ENCODE measurements around the gene ADAMTS2.

ADAMTS2 gene

DNA sequence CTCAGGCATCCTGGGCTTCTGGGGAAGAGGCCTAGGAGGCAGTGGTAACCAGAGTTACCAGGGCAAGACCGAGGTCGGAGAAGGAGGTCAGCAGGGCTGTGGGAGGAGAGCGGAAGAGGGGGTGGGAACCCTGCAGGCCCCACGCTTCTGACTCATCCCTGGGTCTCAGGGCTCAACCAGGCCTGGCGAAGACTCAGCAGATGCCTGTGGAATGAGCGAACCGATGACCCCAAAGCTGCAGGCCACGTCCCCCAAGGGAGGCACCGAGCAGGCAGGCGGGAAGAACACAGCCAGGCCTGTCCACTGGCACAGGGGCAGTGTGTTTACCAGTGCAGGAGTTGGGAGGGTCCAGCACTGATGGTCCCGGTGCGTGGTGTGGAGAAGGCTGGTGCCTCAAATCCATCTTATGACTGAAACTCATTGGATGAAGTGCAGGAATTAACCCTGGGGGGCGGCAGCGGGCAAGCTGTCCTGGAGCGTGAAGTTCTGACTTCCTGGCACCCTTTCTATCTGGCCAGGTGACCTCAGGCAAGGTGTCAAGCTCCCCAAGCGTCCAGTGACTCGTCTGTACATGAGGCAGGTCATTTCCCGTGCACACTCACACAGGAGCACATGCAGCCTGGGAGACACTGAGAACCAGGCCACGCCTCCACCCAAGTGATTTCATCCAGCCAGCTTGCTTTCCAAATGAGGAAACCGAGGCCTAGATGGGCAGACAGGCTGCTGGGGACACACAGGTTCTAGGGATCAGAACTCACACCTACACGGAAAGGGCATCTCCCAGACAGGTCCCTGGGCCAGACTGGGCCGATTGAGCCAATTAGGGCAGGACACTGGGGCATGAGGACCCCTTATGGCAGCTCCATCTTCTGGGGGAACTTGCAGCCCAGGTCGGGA, 69.1 kb downstream of the ADAMTS2 start:
- DNase-seq: no peak

DNA sequence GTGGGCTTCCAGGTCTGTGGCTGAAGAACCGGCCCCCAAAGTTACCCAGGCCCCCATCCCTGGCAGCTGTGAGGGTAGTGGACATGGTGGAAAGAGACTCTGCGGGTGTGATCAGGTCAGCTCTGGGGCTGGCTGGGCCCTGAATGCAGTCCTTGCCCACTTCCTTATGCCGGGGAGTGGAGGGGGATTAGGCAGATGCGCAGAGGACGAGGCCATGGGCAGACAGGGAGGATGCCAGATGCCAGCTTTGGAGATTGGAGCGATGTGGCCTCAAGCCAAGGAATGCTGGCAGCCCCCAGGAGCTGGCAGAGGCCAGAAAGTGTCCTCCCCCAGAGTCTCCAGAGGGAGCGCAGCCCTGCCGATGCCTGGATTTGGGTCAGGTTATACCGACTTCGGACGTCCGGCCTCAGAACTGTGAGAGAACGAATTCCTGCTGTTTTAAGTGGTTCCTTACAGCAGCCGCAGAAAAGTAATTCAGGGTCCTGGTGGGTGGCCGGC, 69.8 kb downstream of the ADAMTS2 start:
- no peak for DNase-seq

DNA sequence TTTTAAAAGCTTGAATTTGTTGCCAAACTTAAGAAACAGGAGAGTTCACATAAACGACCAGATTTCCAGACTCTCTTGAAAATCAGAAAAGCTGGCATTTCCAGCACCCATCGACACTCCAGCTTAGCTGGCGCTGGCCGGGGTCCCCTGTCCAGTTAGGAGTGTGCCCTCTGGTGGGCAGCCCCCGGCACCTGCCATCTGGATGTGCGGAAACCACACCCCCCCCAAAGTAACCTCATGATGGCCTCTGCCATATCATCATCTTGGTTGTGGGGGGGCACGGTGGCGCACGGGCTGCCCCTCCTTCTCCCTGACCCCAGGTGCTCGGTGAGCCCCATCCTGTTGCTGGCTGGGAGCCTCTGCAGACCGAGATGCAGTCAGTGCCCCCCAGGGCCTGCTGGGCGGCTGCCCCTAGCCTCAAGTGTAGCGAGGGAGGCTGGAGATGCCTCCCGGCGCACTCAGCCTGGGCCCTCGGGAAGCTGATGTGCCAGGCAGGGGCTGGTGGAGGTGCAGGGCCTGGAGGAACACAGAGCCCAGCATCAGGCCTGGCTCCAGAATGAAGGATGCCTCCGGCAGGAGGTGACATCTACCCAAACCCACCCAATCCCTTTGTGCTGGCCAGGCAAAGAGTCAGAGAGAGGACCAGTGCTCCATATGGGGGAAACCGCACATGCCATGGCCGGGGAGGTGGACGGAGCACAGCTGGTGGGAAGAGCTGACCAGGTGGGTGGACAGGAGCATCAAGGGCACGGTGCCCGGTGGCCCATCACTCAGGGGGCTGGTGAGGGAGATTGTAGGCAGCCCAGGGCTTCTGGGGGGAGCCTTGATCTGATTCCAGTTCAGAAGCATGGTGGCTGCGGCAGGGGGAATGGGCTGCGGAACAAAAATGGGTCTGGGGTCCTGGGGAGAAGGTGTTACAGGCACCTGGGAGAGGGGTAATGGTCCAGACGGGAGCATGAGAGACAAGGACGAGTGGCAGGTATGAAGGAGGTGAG, 70.6 kb downstream of the ADAMTS2 start:
- no peak for DNase-seq

DNA sequence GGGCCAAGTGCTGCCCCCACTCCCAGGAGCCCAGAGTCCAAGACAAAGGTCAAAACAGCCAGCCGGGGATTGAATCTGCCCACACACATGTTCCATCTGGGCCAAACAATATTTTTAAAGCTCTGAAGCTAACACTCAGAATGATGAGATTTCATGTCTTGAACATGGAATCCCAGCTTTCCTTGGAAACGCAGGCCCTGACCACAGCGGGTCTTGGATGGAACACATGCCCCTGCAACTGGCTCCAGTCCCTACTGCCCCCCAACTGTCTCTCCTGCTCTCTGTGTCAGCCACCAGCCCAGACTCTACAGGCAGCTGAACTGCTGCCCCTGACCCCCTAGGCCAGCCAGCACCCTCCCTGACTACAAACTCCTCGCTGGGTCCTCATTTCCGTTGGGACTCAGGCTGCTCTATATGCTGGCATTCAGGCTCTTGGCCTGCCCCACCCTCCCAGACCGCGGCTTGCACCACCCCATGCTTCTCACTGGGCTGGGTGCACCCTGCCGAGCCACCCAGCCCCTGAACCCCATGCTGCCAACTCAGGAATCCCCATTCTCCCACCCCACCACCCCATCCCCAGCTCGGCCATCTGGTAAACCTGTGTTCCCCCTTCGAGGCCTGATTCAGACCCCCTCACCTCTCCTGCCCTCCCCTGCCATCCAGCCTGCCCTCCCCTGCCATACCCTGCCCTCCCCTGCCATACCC, 71.7 kb downstream of the ADAMTS2 start:
- no peak for DNase-seq

DNA sequence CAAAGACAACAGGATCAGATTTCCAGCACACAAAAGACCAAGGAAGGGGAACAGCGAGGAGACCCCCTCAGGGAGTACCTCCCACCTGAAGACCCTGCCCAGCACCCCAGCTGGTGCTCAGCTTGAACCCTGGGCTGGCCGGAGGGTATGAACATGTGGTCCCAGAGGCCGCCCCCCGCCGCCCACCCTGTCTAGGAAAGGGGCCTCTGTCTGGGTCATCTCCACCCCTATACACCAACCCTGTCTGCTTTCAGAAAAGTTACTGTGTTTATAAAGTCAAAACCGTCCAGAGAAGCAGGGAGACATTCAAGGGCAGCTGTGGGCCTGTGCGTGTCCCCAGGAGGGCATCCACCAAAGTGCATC, 72.2 kb downstream of the ADAMTS2 start:
- no peak for DNase-seq

DNA sequence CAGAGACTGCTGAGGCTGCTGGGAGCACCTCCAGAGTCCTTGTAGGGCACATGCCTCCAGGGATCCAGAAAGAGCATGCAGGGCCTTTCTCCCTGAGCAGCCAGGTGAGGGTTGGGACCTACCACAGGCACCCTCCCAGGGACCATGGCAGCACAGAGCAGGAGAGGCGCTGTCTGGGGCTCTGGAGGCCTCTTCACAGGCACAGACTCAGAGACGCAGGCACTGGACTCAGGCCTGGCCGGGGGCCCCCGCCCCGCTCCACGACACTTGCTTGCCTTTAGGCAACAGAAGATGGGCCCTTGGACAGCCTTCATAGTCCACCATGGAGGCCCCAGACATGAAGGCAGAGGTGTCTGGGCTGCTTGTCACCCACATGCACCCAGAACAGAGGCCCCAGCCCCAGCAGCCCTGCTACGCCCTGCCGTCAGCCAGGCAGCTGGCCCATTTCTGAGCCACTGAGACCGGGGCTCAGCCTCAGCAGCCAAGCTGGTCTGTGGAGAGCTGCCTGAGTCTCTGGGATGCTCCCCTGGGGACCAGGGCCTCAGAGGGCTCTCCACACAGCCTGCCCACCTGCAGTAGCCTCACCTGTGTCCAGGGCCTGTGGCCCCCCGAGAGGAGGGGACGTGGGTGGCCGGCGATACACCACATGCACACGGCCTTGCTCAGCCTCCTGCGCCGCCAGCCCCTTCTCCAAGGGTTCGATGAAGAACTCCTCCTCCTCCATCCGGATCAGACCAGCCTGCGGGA, 72.8 kb downstream of the ADAMTS2 start:
- DNase-seq: no peak

DNA sequence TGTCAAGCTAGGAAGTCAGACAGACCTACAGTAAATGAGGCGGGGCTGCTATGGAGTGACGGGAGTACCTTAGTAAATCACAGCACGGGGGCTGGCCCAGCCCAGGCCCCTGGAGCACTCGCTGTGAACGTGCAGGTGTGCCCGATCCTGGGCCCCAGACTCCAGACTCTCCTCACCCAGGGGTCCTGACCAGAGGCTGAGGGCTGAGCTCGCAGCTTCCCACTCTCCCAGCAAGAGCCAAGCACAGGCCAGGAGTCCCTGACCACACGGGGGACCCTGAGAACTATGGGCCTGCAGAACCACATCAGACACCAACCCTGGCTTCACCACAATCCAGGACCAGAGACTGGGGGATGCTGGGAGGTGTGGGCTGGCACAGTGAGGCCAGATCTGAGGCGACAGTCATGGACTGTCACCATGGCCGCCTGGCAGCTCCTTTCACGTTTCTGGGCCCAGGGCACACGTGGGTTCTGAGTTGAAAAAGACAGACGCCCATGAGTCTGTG, 73.4 kb downstream of the ADAMTS2 start:
- no peak for DNase-seq

DNA sequence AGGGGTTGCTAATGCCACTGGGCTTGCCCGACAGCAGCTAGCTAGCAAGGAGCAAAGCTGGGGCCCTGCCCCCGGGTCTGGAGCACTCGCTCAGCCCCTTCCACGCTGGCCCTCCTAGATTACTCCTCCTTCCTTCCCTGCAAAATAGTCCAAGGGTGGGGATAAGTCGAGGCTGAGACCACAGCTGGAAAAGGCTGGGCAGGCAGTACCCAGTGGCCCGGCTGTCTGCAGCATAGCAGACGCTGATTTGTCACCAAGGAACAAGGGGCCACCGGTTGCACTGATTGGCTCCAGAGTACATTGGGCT, 73.9 kb downstream of the ADAMTS2 start:
- DNase-seq: no peak

DNA sequence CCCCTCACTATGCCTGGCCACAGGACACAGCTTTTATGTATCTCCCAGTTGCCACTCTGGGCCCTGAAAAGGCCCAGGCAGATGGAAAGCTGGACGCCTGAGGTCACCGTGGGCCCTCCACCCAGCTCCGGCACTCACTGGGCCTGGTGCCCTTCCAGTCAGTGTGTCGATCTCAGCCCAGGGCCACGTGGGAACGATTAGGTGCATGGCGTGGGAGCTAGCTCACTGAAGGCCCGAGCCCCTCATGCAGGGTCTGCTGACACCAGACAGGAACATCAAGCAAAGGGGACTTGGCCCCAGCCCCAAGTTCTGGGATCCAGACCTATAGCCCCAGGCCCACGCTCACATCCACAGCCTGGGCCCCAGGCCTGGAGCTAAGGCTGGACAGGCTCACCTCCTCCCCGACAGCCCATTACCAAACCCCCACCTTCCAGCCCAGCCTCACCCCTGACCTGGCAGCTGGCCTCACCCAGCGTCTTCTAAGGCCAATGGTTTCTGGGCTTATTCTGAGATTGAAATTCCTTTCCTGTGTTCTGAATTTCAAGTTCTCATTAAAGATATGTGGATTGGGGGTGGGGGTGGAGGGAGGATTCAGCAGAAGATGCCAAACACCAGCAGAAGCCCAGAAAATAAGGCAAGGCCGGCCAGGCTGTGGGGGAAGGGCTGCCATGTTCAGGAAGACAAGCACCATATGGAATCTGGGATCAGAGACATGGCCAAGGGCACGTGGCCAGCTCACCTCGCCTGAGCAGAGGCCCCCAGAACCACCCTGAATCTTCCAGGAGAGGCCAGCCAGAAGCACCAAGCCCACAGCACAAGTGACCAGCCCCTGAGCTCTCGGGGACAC, 74.5 kb downstream of the ADAMTS2 start:
- DNase-seq: no peak

DNA sequence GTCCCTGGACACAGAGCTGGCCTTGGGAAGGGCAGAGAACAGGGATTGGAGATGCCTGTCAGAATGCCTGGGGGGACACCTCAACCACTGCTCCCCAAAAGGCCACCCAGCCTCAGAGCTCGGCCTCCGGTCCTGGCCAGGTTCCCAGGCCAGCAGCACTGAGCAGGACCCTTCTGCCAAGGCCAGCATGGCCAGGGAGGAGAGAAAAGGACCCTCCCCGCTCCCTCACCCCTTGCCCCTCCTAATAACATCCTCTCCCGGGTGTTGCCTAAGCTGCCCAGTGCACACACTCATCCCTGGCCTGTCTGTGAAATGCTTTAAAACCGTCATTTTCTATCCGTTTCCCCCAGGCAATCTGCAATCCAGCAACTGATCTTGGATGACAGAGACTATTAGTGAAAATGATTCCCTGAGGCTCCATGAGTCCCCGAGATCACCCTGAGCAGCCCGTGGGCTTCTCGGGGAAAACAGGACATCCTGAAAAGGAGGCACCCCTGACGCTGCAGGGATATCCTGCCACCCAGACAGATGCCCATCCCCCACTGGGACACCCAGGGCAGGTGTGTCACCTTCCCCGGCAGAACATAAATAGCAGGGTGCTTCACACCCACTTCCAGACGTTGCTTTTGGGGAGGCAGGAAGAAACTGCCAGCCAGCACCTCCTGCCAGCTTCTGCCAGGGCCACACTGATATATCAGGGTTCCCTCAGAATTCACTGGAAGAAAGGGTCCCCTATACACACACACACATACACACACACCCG, 75.3 kb downstream of the ADAMTS2 start:
- DNase-seq: no peak

DNA sequence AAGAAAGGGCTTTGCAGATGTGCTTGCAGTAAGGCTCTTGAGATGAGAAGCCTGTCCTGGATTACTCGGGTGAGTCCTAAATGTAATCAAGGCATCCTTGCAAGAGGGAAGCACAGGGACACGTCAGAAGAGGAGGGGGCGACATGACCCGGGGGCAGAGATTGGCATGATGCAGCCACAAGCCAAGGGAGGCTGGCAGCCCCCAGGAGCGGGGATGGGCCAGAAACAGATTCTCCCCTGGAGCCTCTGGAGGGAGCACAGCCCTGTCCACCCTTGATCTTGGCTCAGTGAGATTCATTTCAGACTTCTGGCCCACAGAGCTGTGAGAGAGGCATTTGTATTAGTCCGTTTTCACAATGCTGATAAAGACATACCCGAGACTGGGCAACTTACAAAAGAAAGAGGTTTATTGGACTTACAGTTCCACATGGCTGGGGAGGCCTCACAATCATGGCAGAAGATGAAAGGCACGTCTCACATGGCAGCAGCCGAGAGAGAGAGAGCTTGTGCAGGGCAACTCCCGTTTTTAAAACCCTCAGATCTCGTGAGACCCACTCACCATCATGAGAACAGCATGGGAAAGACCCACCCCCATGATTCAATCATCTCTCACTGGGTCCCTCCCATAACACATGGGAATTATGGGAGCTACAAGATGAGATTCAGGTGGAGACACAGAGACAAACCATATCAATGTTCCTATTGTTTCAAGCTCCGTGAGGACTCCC, 76.1 kb downstream of the ADAMTS2 start:
- no peak for DNase-seq

DNA sequence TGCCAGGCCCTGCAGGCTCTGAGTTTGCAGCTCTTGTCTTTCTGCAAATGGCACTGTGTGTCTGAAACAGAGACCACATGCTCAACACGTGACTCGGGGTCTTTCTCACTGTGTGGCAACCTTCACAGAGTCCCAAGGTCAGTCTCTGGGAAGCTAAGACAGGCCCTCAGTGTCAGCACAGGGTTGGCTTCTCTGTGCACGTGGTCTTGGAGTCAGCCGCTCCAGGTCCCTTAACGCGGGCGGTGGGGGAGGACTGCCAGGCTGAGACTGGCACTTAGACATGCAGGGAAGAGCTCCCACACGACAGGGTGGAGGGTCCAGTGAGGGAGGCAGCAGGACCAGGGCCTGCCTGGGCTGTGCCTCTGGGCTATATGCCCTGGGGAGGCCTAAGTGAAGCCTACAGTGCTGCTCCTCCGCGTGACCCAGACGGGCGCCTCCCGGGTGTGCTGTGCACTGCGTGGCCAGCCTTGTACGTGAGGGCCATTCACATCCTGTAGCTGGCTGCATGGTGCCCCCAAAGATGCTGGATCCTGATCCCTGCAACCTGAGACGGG, 76.8 kb downstream of the ADAMTS2 start:
- DNase-seq: no peak

DNA sequence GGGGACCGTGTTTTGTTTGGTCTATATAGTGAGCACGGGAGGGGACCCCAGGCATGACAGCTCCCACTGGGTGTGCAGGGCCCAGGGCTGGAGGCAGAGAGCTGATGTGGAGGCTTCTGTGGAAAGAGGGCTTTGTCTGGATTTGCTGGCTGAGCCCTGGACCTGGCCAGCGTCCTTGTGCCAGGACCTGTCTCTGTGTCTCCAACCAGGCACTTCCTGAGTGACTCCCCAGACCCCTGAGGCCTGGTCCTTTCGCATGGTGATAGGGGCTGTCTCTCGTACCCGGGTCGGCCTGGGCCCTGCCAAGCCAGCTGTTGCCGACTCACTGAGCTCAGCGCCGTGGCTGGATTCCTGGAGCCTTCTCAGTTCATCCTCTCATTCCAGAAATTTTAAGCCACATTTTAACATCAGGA, 77.6 kb downstream of the ADAMTS2 start:
- no peak for DNase-seq

DNA sequence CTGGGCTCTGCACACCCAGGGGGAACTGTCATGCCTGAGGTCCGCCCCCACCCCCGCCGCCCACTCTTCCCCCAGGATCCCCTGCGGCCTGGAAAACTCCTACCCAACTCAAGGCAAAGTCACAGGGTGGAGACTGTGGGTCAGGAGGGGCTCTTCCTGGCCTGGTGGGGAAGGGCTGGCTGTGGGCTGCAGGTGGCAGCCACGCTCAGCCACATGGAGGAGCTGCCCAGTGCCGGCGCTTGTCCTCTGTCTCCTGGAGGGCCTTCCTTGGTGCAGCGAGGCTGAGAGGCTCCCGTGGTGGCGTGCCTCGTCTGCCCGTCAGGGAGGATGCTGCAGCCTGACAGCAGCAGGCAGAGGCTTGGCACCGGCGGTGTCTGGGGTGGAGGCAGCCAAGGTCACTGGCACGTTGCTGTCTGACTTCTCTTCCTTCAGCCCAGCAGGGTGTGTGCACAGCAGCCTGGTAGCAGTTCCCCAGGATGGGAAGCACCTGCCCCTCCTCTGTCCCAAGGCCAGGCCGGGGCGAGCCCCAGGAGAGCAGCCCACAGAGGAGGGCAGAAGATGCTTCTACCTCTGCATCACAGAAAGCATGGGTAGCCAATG, 78.1 kb downstream of the ADAMTS2 start:
- no peak for DNase-seq

DNA sequence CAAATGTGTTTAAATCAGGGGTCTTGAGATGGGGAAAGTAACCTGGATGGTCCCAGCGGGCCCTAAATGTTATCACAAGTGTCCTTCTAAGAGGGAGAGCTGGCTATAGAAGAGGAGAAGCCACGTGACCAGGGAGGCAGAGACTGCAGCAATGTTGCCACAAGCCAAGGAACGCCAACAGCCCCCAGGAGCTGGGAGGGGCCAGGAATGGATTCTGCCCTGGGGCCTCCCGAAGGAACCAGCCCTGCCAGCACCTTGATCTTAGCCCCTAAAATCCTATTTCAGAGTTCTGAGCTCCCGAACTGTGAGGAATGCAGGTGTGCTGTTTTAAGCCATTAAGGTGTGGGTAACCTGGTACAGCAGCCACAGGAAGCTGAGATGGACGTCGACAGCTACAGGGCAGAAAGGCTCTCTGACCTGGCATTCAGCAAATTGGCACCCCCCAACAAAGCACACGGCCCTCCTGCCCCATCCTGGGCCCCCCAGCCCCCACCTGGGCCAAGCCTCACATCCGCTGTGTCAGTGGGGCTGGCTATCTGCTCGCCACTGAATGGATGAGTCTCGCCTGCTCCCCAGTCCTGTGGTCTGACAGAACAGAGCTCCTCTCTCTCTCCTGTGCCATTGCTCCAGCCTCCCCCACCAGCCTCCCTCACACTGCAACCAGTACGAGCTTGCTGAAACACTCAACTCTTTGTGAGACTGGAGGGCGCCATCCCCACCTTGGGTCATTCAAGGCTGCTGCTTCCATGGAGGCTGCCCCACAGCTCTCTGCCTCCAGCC, 78.8 kb downstream of the ADAMTS2 start:
- no peak for DNase-seq

DNA sequence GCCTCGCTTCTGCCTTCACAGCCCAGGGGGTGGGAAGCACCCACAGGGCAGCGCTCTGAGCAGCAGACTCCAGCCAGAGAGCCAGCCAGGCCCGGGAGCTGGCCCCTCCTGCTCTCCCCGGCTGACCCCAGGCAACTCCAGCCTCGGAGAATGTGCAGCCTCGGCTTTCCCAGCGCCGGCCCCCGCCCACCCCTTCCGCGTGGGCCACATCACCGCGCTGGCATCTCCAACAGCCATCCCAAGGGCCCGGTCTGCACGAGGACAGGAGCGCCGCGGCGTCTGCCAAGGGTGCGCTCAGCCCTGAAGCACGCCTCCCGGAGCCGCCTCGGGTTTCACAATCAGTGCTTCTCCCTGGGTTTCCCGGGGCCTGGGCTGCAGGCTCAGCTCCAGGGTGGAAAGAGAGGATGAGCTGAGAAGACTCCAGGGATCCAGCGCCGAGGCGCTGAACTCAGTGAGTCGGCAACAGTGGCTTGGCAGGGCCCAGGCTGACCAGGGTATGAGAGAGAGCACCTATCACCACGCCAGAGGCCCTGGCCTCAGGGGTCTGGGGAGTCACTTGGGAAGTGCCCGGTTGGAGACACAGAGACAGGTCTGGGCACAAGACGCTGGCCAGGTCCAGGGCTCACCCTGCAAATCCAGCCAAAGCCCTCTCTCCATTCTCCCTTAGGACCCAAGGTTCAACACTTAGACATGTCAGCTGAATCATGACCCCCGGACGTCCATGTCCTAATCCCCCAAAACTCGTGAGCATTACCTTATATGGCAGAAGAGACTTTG, 79.6 kb downstream of the ADAMTS2 start:
- DNase-seq: no peak
